Stimulated activated memory B cell treated with anti-CD40 and anti-IgM and Interleukin-4, amounts not matched to agents 10 μg/mL and 1 μg/mL and 100 μg/mL, for 72 hours (primary cell): ENCODE data around the gene GJD3.
A peak's percentile ranks its signal among the peaks of the same experiment; 100 is the strongest.

Experiments
- ATAC-seq: fragments of 150-1000 bp; cut with Tn5 transposase; 2 replicates; pipeline ENCODE4 v1.10.0; 2021
- H3K27ac Mint-ChIP-seq: one replicate; pipeline ENCODE4 v1.8.0; 2022; ENCODE audit warnings: mild to moderate bottlenecking, mixed read lengths
- H3K27me3 Mint-ChIP-seq: one replicate; pipeline ENCODE4 v1.8.0; 2022; ENCODE audit warnings: mixed read lengths
- H3K36me3 Mint-ChIP-seq: one replicate; pipeline ENCODE4 v1.8.0; 2022; ENCODE audit warnings: mixed read lengths
- H3K4me1 Mint-ChIP-seq: one replicate; pipeline ENCODE4 v1.8.0; 2022; ENCODE audit warnings: mixed read lengths
- H3K4me3 Mint-ChIP-seq: one replicate; pipeline ENCODE4 v1.8.0; 2022; ENCODE audit warnings: mild to moderate bottlenecking, moderate library complexity, mixed read lengths
- H3K9me3 Mint-ChIP-seq: one replicate; pipeline ENCODE4 v1.8.0; 2022; ENCODE audit warnings: mixed read lengths

Gene GJD3

DNA sequence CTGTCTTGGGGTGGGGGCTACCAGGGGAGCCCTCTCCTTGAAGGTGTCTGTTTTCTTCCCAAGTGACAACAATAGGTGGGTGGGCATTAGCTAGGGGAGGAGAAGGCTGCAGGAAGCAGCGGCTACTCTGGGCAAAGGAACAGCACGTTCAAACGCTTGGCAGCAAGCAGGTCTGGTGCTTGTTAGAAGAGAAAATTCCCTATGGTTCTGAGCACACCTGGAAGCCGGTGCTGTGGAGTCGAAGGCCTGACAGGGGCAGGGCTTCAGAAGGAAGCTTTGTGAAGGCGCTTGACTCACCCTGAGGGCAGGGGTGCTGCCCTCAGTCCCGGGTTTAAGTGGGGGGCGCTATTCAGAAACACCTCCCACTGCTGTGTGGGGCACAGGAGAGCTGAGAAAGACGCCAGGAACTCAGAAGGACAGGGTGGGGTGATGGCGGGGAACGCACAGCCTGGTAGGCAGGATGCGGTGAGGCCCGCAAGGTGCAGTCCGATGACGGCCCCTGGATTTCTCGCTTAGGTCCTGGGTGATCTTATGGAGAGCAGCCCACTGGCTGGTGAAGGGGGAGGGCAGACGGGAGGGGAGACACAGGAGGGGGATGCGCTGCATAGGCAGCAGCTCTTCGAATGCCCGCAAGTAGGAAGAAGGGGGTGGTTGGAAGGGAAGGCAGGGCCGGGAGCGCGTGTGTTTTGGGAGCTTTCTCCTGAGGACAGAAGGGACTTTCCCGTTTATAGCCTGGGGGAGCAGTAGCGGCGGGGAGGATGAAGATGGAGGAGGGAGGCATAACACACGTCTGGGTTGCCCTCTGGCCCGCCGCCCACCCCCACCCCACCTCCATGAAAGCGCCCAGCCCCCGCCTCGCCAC is 3.2 kb downstream of the GJD3 start:
- H3K36me3 Mint-ChIP-seq = no peaks in the 10 kb centered on the region
- peak overlapping the region; percentile 38 for H3K27ac Mint-ChIP-seq
- peak overlapping the region; percentile 37 for H3K4me3 Mint-ChIP-seq
- H3K27me3 Mint-ChIP-seq = peaks cover 28% of the 10 kb centered on the region
- H3K4me1 Mint-ChIP-seq = peaks cover 24% of the 10 kb centered on the region
- no peaks in the 10 kb centered on the region for H3K9me3 Mint-ChIP-seq
- ATAC-seq = no peak

DNA sequence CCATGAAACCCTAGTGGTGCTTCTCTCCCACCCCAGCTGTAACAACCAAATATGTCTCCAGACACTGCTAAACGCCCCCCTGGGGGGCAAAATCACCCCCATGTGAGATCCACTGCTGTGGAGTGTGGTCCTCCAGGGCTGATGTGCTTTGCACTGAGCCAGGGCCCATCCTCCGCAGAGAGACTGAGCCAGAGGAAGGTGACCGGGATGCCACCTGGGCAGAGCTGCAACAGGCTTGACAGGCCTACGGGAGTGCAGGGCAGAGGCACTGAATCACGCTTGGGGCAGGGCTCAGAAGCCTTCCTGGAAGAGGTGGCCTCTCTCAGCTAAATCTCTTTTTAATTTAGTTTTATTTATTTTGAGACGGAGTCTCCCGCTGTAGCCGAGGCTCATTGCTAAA is 4.4 kb downstream of the GJD3 start:
- Mint-ChIP-seq H3K27me3 (peaks cover 28% of the 10 kb centered on the region), H3K27ac (no peak overlapping the region), H3K4me3 (no peak overlapping the region), H3K36me3 (peaks cover 6% of the 10 kb centered on the region), H3K4me1 (peaks cover 29% of the 10 kb centered on the region), H3K9me3 (no peaks in the 10 kb centered on the region)
- no peak for ATAC-seq

DNA sequence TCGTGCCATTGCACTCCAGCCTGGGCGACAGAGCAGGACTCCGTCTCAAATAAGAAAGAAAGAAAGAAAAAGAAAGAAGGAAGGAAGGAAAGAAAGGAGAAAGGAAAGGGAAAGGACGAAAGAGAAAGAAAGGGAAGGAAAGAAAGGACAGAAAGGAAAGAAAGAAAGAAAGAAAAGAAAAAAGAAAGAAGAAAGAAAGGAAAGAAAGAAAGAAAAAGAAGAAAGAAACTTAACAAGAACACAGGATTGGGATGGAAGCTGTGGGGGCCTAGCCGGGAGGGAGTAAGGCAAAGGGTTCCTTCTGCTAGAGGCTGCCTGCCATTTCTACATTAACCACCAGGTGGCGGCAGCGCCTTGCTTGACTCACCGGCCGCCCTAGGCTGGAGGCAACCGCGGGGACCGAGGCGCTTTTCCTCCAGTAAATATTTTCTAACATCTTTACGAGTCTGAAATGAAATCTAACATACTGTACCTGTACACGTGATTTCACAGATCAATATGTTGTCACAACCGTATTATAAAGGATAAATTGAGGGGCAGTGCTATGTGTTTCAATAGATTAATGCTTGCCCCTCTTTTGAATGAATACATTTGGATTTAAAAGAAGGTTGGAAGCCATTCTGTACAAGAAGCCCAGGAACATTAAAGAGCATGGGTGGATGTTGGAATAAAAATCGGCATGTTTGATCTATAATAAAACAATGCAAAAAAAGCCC is 6.1 kb downstream of the GJD3 start:
- Mint-ChIP-seq H3K36me3 (peaks cover 6% of the 10 kb centered on the region), H3K4me3 (peak overlapping the region; percentile 4), H3K27ac (no peak overlapping the region), H3K4me1 (peaks cover 40% of the 10 kb centered on the region), H3K27me3 (peaks cover 24% of the 10 kb centered on the region), H3K9me3 (no peaks in the 10 kb centered on the region)
- ATAC-seq = peak; percentile 63

DNA sequence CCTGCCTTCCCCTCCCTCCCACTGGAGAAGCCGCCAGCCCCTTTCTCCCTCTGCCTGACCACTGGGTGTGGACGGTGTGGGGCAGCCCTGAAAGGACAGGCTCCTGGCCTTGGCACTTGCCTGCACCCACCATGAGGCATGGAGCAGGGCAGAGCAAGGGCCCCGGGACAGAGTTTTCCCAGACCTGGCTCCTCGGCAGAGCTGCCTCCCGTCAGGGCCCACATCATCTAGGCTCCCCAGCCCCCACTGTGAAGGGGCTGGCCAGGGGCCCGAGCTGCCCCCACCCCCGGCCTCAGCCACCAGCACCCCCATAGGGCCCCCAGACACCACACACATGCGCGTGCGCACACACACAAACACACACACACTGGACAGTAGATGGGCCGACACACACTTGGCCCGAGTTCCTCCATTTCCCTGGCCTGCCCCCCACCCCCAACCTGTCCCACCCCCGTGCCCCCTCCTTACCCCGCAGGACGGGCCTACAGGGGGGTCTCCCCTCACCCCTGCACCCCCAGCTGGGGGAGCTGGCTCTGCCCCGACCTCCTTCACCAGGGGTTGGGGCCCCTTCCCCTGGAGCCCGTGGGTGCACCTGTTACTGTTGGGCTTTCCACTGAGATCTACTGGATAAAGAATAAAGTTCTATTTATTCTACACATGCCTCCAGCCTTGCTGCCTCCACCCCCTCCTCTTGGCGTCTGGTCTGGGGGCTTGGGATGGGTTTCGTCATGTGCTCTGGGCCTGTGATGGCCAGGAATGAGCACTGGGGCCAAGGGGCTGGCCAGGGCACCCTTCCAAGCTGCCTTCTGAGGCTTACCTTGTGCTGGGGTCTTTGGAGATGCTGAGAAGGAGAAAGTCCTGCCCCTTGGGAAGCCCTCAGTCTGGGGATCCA is 7.3 kb downstream of the GJD3 start:
- peaks cover 43% of the 10 kb centered on the region for H3K4me1 Mint-ChIP-seq
- ATAC-seq = no peak
- peaks cover 20% of the 10 kb centered on the region for H3K27me3 Mint-ChIP-seq
- no peak overlapping the region for H3K4me3 Mint-ChIP-seq
- no peak overlapping the region for H3K27ac Mint-ChIP-seq
- H3K36me3 Mint-ChIP-seq = peaks cover 16% of the 10 kb centered on the region
- no peaks in the 10 kb centered on the region for H3K9me3 Mint-ChIP-seq

DNA sequence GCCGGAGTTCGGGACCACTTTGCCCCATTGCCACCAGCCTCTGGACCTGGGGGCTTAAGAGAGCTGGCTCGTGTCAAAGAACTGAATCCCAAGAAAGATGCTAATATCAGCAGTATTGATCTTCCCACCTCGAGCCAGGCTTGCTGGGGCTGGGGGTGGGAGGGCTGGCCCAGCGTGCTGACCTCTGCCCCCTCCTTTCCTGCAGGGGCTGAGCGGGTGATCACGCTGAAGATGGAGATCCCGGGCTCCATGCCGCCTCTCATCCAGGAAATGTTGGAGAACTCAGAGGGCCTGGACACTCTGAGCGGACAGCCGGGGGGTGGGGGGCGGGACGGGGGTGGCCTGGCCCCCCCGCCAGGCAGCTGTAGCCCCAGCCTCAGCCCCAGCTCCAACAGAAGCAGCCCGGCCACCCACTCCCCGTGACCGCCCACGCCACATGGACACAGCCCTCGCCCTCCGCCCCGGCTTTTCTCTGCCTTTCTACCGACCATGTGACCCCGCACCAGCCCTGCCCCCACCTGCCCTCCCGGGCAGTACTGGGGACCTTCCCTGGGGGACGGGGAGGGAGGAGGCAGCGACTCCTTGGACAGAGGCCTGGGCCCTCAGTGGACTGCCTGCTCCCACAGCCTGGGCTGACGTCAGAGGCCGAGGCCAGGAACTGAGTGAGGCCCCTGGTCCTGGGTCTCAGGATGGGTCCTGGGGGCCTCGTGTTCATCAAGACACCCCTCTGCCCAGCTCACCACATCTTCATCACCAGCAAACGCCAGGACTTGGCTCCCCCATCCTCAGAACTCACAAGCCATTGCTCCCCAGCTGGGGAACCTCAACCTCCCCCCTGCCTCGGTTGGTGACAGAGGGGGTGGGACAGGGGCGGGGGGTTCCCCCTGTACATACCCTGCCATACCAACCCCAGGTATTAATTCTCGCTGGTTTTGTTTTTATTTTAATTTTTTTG is 8.5 kb downstream of the GJD3 start:
- no peak overlapping the region for H3K4me3 Mint-ChIP-seq
- ATAC-seq = no peak
- no peaks in the 10 kb centered on the region for H3K9me3 Mint-ChIP-seq
- peak overlapping the region; percentile 40 for H3K27ac Mint-ChIP-seq
- peaks cover 53% of the 10 kb centered on the region for H3K4me1 Mint-ChIP-seq
- H3K36me3 Mint-ChIP-seq = peaks cover 27% of the 10 kb centered on the region
- H3K27me3 Mint-ChIP-seq = peaks cover 14% of the 10 kb centered on the region

DNA sequence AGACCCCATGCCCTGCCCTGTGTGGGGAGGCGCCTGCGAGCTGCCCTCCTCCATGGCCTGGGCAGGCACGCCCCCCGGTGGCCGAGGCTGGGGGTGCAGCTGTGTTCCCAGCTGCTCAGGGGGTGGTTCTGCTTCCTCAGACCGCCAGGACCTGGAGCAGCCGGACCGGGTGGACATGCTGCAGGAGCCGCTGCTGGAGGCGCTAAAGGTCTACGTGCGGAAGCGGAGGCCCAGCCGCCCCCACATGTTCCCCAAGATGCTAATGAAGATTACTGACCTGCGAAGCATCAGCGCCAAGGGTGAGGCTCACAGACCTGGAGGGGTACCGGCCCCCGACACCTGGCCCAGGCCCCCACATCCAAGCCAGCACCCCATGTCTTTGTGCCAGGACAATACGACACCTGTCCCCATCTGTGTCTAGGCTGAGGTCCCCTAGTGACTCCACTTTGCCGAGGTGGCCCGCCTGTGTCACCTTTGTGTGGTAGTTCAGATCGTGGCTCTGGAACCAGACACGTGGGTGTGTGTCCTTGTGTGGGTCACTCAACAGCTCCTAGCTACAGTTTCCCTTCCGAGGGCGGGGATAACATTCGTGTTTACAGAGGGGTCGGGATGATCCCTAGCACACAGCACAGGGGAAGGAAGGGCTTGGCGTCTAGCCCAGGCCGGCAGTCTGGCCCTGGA is 9.3 kb downstream of the GJD3 start:
- no peaks in the 10 kb centered on the region for H3K9me3 Mint-ChIP-seq
- H3K27ac Mint-ChIP-seq = peak overlapping the region; percentile 40
- H3K4me1 Mint-ChIP-seq = peaks cover 55% of the 10 kb centered on the region
- H3K36me3 Mint-ChIP-seq = peaks cover 32% of the 10 kb centered on the region
- no peak overlapping the region for H3K4me3 Mint-ChIP-seq
- peaks cover 6% of the 10 kb centered on the region for H3K27me3 Mint-ChIP-seq
- ATAC-seq = peak; percentile 76

DNA sequence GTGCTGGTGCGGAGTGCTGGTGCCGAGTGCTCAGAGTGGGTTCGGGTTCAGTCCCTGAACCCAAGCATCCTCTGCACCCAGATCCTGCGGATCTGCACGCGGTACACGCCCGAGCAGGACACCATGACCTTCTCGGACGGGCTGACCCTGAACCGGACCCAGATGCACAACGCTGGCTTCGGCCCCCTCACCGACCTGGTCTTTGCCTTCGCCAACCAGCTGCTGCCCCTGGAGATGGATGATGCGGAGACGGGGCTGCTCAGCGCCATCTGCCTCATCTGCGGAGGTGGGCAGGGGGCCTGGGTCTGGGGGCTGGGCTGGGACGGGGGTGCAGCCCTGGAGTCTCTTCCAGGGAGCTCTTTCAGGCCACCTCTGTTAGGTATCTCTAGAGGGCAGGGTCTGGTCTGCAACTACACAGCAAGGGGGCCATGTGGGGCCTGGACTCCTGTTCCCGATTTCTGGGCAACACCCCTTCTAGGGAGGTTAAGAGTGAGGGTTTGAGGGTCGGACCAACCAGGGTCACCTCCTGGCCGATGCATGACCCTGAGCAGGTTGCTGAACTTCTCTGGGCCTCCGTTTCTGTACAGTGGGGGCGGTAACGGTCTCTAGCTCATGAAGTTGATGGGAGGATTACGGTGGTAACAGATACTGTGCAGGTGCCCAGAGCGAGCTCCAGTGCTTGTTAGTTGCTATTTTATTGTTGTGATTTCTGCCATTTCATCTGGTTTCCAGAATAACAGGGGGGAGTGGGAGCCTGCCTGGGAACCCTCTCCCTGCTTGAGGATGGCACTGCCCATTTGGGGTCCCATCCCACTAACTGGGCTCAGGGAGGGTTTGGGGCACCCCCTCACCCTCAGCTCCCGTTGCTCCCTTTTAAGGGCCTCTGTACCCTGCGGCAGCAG is 10.1 kb downstream of the GJD3 start:
- Mint-ChIP-seq H3K27me3 (no peaks in the 10 kb centered on the region), H3K9me3 (no peaks in the 10 kb centered on the region), H3K4me1 (peaks cover 56% of the 10 kb centered on the region), H3K36me3 (peaks cover 40% of the 10 kb centered on the region), H3K4me3 (no peak overlapping the region), H3K27ac (peak overlapping the region; percentile 40)
- no peak for ATAC-seq

DNA sequence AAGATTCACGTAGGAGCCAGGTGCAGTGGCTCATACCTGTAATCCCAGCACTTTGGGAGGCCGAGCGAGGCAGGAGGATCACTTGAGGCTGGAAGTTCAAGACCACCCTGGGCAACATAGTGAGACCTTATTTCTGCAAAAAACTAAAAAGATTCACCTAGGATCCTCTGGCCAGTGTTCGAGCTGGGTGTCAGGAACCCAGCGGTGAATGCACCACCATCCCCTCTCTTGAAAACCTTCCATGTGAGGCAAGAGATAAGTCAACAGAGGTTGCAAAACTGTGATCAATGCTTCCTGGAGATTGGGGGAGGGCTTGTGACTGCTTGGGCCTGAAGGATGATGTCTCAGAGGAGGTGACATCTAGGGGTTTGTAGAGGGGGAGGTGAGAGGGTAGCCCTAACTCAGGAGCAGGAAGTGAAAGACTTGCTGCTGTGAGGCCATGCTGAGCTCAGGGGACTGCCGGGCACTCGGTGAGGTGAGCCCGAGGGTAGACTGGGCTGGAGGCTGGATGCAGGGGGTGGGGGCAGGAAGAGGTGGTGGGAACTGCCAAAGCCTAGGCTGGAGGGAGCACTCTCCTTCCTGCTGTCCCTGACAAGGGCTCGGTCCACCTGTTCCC is 11.7 kb downstream of the GJD3 start:
- no peaks in the 10 kb centered on the region for H3K9me3 Mint-ChIP-seq
- H3K4me3 Mint-ChIP-seq = peak overlapping the region; percentile 10
- peaks cover 62% of the 10 kb centered on the region for H3K4me1 Mint-ChIP-seq
- H3K36me3 Mint-ChIP-seq = peaks cover 51% of the 10 kb centered on the region
- H3K27me3 Mint-ChIP-seq = no peaks in the 10 kb centered on the region
- ATAC-seq = peak; percentile 44
- H3K27ac Mint-ChIP-seq = peak overlapping the region; percentile 59

DNA sequence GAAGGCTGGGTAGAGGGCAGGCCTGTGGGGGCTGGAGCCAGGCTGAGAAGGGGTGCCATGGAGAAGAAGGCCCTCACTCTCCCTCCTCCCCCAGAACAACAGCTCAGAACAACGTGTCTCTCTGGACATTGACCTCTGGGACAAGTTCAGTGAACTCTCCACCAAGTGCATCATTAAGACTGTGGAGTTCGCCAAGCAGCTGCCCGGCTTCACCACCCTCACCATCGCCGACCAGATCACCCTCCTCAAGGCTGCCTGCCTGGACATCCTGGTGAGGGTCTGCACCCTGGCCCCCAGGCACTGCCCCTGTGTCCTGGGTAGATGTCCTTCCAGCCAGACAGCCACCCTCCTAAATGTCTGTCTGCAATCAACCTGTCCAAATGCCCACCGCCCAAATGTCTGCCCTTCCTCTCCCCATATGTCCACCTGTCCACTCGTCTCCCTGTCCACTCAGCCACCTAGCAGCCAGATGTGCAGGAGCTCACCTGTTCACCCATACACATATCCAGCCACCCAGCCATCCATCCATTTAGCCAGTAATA is 12.2 kb downstream of the GJD3 start:
- peak overlapping the region; percentile 59 for H3K27ac Mint-ChIP-seq
- no peak for ATAC-seq
- H3K36me3 Mint-ChIP-seq = peaks cover 51% of the 10 kb centered on the region
- H3K4me1 Mint-ChIP-seq = peaks cover 68% of the 10 kb centered on the region
- no peaks in the 10 kb centered on the region for H3K9me3 Mint-ChIP-seq
- H3K4me3 Mint-ChIP-seq = no peak overlapping the region
- H3K27me3 Mint-ChIP-seq = no peaks in the 10 kb centered on the region

DNA sequence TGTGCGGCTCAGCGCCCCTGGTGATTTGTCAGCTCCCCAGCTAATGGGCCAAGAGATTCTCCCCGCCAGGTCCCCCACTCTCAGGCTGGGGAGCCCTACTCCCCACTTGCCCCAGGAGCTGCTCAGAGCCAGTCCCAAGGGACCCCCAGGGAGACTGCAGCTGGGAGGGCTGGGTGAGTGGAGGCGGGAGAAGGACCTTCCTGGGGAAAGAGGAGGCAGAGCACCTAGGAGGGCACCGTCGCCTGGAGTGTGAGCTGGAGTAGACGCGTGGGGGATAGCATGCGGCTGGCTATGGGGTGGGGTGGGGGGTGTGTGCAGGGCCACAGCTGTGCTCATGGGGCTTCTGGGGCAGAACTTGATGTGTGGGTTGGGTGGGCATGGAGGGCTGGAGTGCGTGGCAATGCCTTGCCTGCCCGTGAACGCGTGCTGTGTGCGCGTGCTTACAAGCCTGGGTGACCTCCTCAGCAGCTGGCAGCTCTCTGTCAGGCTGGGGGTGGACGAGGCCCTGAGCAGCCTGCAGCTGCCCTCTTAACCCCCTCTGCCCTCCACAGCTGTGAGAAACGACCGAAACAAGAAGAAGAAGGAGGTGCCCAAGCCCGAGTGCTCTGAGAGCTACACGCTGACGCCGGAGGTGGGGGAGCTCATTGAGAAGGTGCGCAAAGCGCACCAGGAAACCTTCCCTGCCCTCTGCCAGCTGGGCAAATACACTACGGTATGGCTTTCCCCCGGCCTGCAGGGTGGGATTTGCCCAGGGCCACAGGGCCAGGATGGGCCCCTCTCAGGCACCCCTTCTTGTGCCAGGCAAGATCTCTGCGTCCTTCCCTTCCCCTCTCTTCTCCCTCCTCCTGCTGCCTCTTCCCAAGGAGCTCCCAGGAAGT is 12.9 kb downstream of the GJD3 start:
- no peak overlapping the region for H3K4me3 Mint-ChIP-seq
- no peak for ATAC-seq
- peaks cover 75% of the 10 kb centered on the region for H3K4me1 Mint-ChIP-seq
- H3K27ac Mint-ChIP-seq = peak overlapping the region; percentile 59
- peaks cover 51% of the 10 kb centered on the region for H3K36me3 Mint-ChIP-seq
- no peaks in the 10 kb centered on the region for H3K27me3 Mint-ChIP-seq
- H3K9me3 Mint-ChIP-seq = no peaks in the 10 kb centered on the region

DNA sequence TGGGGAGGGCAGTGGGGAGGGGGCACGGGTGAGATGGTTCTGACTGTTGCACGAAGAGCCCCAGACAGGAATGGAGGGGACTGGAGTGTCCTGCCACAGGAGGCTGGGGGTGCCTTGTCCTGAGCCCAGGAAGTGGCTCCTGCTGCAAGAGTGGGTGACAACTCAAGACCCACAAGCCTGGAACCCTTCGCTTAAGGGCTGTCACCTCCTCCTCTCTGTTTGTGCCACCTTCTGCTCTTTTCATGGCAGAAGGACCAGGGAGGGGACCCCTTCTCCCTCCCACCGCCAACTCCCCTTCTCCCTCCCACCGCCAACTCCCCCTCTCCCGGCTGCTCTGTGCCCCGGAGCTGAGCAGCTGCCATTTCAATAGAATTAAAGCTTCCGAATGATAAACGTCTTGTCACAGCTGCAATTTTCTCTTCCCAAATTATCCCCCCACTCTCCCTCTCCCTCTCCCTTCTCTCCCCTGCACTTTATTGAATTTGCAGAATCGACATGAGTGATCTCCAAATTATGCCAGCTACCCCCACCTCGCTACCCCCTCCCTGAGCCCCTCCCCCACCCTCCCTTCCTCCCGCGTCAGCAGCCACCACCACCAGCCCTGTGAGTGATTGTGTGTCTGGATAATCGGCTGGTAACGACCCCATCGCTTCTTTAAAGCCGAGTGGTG is 13.7 kb downstream of the GJD3 start:
- Mint-ChIP-seq H3K9me3 (no peaks in the 10 kb centered on the region), H3K4me1 (peaks cover 82% of the 10 kb centered on the region), H3K36me3 (peaks cover 51% of the 10 kb centered on the region)

More for the DNA sequence above, 13.7 kb downstream of the GJD3 start:
- H3K4me3 Mint-ChIP-seq = no peak overlapping the region
- H3K27me3 Mint-ChIP-seq = no peaks in the 10 kb centered on the region
- no peak for ATAC-seq
- peak overlapping the region; percentile 59 for H3K27ac Mint-ChIP-seq
